Gastrocnemius medialis (tissue), 4 donors: ENCODE data around the gene CACNA1C.

Experiments used
- POLR2A ChIP-seq, 2 donors: fragments of 450-650 bp; IDR thresholded peaks; one replicate each; pipeline ENCODE4 v1.6.1; 2017; ENCODE audit warnings: antibody characterized with exemption in 2 of 2, mild to moderate bottlenecking in 2 of 2, moderate library complexity in 2 of 2
- TF ChIP-seq, protein P1 (sequence below), 5 experiments: fragments of 450-650 bp in 3 of 5; fragments of 200-600 bp in 2 of 5; sonication (generic) in 2 of 5; IDR thresholded peaks in 4 of 5; conservative IDR thresholded peaks in 1 of 5; 1 replicate in 4 of 5; 2 replicates in 1 of 5; pipeline ENCODE4 v1.5.1; 2016 to 2019; ENCODE audit warnings: antibody characterized with exemption in 5 of 5, mild to moderate bottlenecking in 3 of 5, moderate library complexity in 3 of 5

DNA sequence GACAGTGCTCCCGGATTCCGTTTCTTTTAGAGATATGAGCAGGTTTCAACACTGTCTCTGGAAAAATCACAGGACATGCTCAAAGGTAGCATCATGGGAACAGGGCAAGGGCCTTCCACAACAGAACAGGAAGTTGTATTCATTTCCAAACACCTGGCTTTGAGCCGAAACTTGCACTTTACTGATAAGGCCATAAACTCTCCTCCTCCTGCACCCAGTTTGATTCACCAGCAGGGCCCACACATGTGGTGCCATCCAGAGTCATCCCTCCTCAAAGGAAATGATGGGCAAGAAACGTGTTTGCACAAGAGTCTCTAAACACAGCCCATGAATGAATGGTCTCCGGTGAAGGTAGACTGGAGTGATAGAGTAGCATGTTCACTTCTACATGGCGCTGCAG lies 473.6 kb downstream of the CACNA1C start:
- no peak for TF ChIP-seq POLR2A (IDR thresholded peaks at IDR 0.05)
- TF ChIP-seq, protein P1, sequence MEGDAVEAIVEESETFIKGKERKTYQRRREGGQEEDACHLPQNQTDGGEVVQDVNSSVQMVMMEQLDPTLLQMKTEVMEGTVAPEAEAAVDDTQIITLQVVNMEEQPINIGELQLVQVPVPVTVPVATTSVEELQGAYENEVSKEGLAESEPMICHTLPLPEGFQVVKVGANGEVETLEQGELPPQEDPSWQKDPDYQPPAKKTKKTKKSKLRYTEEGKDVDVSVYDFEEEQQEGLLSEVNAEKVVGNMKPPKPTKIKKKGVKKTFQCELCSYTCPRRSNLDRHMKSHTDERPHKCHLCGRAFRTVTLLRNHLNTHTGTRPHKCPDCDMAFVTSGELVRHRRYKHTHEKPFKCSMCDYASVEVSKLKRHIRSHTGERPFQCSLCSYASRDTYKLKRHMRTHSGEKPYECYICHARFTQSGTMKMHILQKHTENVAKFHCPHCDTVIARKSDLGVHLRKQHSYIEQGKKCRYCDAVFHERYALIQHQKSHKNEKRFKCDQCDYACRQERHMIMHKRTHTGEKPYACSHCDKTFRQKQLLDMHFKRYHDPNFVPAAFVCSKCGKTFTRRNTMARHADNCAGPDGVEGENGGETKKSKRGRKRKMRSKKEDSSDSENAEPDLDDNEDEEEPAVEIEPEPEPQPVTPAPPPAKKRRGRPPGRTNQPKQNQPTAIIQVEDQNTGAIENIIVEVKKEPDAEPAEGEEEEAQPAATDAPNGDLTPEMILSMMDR (IDR thresholded peaks at IDR 0.05 in 4 of 5, conservative IDR thresholded peaks at IDR 0.05 in 1 of 5) = no peak
